GM18520 (cell line): ENCODE data around the gene HOXA4.

Experiments
- ATAC-seq: cut with Tn5 transposase; IDR thresholded peaks from one replicate; pipeline ENCODE4 v1.9.1; 2021; ENCODE audit not compliant: unreplicated experiment

HOXA4 gene

DNA sequence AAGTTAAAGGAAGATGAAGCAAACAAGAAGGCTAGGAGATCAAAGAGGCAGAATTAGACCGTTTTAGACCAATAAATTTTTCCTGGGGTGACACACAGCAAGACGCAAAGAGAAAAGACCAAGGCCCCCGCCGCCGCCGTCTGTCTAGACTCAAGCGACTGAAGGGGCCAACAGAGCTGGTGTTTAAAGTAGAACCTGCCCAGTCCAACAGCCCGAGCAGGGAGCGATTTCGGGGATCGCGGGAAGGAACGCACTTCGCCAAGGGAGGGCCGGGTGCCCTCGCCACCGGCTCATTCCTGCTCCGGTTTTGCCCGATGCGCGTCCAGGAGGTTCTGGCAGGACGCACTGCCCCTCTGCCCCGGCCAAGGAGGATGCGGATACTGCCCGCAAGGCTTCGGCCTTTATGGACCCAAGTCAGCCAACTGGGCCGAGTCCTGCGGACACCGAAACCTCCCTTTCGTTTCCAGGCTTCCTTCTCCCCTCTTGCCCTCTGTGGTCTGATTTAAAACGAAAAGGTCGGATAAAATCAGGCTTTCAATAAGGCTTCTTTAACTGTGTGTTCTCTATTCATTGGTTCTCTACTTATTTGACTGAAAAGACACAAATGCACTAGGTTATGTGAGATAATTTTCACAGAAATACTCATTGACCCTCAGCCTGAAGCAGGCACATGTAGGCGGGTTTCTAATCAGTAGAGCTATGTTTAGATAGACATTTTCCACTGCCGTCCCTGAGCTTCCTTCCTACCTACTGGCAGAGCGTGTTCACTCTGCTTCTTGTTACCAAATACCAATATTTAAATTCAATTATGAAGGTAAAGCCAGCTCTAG is 28.1 kb upstream of the HOXA4 start:
- ATAC-seq: no peak

DNA sequence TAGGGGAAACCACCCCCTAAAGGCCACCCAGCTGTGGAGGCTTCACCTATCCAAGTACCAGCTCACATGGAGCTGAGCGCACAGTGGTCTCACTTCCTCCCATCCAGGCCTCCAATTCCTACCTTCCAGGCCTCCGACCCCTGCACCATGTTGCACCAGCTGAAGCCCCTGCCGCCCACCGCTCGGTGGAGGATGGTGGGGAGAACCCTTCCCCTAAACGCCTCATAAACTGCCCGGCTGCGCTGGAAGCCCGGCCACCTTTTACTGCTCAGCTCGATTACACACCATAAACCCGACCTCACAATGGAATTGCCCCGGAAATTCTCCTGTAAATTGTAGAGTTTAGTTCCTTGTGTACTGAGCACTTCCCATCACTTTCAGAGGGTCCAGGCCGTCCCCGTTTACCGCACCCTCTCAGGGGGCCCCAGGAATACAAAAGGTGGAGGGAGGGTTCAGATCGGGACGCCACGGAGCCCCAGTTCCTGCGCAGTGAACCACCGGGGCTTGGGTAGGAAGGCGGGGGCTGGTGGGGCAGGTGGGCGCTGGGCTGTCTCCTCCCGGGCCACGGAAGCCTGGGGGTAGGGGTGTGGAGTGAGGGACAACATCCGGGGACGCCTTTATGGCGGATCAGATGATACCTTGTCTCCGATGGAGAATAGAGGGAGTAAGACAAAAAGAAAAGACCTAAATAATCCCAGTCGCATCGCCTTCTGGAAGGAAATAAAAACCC is 27.3 kb upstream of the HOXA4 start:
- no peak for ATAC-seq

DNA sequence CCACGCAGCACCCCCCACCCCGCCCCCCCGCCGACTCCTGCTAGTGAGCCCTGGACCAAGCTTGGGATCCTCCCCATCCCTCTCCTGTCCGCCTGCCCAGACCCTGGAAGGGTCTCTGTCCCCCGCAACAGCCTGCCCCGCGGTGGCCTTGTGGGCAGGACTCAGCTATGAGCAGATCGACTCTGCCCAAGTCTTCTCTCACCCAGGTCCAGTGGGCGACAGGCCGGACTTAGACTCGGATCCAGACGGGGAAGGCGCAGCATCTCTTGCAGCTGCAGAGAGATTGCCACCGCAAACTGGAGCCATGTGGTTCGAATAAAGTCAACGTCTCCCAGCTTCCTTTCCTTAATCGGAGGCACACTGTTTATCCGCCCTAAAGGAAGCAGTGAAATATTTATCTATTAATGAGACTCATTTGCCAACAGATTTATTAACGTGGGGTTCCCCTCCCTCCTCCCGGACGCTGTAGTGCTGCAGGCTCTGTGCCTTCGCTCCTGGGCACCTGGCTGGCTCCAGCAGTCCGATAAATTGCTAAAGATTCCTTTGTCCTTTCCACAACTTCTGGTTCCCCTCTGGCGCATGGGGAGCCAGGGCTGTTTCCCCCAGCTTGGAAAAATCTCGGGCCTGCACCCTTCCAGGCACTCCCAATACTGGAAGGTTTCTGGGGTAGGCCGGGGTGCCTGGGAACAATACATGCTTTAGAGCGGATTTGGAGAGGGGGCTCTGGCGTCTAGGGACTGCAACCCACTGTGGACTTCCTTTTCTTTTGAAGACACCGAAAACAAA is 26.6 kb upstream of the HOXA4 start:
- ATAC-seq: no peak

DNA sequence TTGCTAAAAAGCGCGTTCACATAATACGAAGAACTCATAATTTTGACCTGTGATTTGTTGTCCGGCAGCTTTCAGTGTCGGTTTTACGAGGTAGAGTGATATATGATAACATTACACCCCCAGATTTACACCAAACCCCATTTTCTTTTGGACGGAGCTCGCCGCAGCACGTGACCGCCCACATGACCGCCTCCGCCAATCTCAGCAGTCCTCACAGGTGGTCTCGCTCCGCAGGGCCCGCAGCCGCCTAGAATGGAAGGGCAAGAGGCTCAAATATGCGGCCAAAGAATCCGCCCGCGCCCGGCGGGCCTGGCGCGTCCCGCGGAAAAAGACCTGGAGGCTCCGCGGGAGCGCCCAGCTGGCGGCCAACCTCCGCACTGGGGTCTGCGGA is 25.9 kb upstream of the HOXA4 start, which contains the start of gene HOXA7:
Gene HOXA7 (minus strand): TSS at position 168 of the 391 bp plus-strand sequence. CDS start 130 bp downstream, at position 38.
- no peak for ATAC-seq

GRCh38 chr7:27155816-27156507 is 25.4 kb upstream of the HOXA4 start:
- no peak for ATAC-seq

DNA sequence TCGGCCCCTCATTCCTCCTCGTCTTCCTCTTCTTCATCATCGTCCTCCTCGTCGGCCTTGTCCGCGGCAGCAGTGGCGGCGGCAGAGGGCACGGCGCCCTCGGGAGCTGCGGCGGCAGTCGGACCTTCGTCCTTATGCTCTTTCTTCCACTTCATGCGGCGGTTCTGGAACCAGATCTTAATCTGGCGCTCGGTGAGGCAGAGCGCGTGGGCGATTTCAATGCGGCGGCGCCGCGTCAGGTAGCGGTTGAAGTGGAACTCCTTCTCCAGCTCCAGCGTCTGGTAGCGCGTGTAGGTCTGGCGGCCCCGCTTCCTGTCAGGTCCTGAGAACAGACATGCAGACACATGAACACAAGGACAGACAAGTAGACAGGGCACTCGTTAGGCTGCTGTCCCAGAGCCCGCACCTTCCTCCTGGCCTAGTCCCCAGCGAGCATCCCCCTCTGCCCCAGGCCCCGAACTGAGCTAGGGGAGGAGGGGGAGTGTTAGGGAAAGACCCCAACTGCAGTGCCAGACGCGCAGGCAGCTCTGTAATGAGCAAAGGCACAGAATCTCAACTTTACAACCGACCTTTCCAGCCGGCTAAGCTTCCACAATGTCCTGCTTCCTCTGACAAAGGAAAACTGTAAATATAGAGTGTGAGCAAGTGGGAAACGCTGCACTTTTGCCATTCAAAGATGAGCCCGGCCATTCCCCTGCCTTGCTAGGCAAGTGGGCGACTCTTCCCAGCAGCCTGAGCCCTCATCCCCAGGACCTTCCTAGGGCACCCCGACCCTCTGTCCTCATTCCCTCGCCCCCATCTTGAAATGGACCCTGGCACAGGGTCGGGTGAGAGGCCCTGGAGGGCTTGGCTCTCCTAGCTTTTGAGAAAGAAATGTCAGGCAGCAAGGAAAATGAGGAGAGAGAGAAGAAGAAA is 24.6 kb upstream of the HOXA4 start:
- no peak for ATAC-seq

- no peak for ATAC-seq
Measured at GRCh38 chr7:27154369-27154768, 23.8 kb upstream of the HOXA4 start.

GRCh38 chr7:27153526-27153925 is 23.0 kb upstream of the HOXA4 start:
- ATAC-seq: no peak

- no peak for ATAC-seq
Measured at GRCh38 chr7:27152816-27153442, 22.4 kb upstream of the HOXA4 start.

DNA sequence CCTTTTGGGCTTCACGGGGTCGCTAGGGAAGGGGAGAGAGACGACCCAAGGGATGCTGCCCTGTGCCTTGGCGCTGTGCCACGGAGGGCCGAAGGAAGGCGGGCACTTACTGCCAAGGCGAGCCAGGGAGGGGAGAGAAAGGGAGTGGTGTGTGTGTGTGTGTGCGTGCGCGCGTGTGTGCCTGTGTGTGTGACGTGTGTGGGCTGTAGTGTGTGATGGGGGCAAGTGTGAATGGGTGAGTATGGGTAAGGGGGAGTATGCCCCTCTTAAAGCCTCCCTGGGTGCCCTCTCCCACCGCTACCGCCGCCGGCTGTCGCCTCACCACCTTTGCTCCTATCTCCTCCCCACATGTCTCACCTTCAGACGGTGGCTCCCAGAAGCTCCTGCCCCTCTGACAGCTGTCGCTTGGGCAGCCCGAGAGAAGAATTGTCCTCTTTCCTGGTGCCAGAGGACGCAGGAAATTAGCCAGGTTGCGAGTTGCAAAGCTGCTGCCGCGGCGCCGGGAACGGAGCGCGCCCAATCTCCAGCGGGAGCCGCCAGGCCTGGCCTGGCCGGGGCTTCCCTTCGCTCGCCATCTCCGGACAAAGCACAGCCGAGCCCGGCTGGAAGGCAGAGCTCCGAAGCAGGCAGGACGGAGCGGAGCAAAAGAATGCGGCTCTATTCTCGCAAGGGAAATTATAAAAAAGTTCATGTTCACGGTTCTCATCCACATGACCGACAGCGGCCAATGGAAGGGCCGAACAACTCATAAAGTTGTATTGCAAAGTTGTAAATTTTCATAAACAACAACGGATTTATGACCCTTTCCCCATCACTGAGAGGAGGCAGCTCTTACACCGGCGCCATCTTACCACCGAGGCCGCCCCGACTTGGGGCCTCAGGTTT is 21.6 kb upstream of the HOXA4 start, which contains the start of gene HOXA3:
Gene HOXA3 (minus strand): TSS at position 653 of the 885 bp plus-strand sequence. CDS start 41,943 bp downstream, outside the sequence.
- no peak for ATAC-seq

DNA sequence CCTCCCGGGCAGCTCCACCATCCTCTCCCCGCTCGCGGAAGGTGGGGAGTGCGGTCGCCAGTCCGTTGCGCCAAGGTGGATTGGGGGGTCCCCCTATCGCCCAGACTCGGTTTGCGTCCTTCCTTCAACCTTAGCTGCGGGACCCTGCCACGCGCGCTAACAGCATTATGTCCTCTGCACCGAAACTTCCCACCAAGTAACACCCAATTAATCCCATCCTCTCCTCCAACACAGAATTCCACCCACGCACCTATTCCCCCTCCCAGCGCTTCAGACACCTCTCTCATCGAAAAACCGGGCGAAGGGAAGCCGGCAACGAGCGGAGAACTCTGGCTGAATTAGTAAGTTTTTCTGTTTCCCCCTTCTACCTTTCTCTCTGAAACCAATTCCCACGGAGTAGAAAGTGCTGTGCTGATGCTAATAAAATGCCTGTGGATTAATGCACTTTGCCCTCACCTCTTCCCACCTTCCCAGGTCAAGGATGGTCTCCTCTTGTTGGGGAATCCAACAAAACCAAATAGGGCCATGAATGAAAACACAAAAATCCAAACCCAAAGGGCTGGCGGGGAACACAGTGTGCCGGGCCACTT is 20.9 kb upstream of the HOXA4 start:
- ATAC-seq: no peak

- ATAC-seq: peak; percentile 75
Measured at GRCh38 chr7:27150568-27151340, 20.2 kb upstream of the HOXA4 start.

GRCh38 chr7:27149842-27150567 is 19.4 kb upstream of the HOXA4 start:
- no peak for ATAC-seq

DNA sequence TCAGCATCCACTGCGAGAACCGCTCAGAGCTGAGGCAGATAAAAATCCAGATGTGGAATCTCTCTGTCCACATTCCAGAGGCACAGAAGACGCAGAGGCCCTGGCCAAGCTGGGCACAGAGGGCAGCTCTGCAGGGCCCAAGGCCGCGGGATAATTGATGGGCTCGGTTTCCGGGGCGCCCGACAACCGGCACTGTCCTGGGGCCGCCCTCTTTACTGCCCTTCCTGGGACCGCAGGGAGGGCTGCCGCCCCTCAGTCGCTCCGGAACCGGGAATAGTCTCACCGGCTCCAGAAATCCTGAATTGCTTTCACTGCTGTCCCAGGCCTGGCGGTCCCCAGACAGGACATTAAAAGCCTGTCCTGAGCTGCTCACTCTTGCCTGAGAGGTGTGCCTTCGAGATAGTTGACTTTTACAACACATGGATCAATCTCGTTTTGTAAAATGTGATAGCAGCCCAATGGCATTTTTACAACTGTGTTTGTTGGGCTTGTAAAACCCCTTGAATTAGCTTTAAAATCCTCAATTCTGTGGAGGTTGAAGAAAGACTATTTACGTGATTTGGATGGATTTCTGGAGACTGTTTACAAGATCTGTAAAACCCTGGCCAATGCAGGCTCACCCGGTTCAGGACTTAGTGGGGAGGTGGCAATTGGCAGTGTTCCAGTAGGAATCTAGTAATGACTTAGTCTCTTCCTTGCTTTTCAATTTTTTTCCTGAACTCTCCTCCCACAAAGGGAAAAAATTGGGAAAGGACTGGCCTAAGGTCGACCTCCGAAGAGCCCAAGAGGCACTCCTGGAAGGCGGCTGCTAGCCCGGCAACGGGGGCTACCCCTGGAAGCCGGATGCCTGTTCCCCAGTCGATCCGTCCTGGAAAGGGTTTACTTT is 18.4 kb upstream of the HOXA4 start:
- no peak for ATAC-seq

GRCh38 chr7:27148031-27148755 is 17.6 kb upstream of the HOXA4 start:
- no peak for ATAC-seq
